SU-DHL-6 (cell line): ENCODE results near the gene PPP1R14B.

ENCODE experiments used
- EZH2phosphoT487 ChIP-seq: fragments of 200-600 bp; sonication (generic), shearing (Covaris generic); conservative IDR thresholded peaks from 2 replicates; pipeline ENCODE4 v1.6.1; 2018; ENCODE audit warnings: mild to moderate bottlenecking, antibody characterized with exemption, low read length, moderate library complexity, mixed read lengths
- TF ChIP-seq, protein P1 (sequence below): fragments of 200-600 bp; sonication (generic); IDR thresholded peaks from one replicate; pipeline ENCODE4 v1.5.1; 2017; ENCODE audit warnings: antibody characterized with exemption, mild to moderate bottlenecking, low read length, moderate library complexity; ENCODE audit not compliant: insufficient read depth, poor library complexity, severe bottlenecking

DNA sequence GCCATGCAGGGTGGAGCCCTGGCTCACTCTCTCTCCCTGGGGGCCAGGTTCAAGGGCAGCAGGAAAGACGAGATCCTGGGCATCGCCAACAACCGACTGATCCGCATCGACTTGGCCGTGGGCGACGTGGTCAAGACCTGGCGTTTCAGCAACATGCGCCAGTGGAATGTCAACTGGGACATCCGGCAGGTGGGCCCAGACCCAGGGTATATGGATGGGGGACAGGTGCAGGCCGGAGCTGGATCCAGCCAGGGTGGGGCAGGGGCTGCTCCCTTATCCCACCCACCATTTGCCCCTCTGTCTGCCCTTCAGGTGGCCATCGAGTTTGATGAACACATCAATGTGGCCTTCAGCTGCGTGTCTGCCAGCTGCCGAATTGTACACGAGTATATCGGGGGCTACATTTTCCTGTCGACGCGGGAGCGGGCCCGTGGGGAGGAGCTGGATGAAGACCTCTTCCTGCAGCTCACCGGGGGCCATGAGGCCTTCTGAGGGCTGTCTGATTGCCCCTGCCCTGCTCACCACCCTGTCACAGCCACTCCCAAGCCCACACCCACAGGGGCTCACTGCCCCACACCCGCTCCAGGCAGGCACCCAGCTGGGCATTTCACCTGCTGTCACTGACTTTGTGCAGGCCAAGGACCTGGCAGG lies 23.6 kb downstream of the PPP1R14B start:
- TF ChIP-seq, protein P1, sequence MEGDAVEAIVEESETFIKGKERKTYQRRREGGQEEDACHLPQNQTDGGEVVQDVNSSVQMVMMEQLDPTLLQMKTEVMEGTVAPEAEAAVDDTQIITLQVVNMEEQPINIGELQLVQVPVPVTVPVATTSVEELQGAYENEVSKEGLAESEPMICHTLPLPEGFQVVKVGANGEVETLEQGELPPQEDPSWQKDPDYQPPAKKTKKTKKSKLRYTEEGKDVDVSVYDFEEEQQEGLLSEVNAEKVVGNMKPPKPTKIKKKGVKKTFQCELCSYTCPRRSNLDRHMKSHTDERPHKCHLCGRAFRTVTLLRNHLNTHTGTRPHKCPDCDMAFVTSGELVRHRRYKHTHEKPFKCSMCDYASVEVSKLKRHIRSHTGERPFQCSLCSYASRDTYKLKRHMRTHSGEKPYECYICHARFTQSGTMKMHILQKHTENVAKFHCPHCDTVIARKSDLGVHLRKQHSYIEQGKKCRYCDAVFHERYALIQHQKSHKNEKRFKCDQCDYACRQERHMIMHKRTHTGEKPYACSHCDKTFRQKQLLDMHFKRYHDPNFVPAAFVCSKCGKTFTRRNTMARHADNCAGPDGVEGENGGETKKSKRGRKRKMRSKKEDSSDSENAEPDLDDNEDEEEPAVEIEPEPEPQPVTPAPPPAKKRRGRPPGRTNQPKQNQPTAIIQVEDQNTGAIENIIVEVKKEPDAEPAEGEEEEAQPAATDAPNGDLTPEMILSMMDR = no peak
- no peak for TF ChIP-seq EZH2phosphoT487
